ENCODE data around the gene TTLL6. TPM values are rescaled to one million over a fixed set of nuclear protein-coding genes. Genes with fewer than 3 reads are reported as not detected.

The TTLL6 gene
- total RNA-seq (2021), result 1.1 and 2.4 TPM in 2 replicates
- long read RNA-seq, partial matches to known transcripts, result 2 of 3 reads
- long read RNA-seq, other reads (novel, unspliced or antisense), result 1 of 3 reads

DNA sequence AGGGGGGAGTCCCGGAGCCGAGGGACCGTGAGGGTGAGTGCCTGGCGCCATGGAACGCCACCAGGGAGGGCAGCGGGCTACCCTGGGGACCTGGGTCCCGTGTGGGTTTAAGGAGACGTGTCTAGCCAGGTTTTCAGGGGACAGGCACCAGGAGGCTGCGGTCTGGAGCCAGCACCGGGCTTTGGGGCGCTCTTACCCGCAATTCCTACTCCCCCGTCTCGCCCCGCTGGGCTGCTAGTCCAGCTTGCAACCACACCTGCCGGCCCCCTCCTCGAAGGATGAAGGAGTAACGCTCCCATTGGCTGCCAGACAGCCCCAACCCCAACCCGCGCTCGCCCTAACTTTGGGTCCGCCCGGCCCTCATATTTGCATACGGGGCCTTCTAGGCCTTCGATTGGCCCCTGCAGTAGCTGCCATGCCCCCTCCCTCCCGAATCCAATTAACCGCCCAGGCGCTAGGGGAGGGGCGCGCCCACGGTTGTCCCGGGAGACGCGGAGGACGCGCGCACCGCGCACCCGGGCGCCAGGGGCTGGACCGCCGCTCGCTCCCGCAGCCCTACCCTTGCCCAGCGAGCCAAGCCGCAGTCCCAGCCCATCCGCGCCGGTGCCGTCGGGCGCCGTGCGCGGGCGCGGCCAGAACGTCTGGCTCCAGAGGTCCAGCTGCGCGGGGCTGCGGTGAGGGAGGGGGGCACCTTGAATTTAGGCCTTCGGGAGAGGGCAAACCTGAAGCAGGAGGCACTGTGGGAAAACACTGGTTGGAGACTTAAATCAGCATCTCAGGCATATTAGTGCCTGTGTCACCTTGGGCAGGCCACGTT is at the start of gene TTLL6:
TSS of gene TTLL6 (minus strand) at position 456 of the 817 bp plus-strand sequence. CDS start at position 299, 157 bp downstream.
- Histone ChIP-seq H3K27ac (ENCODE audit: insufficient read length, low read depth, low read length) (no peak within 1 kb of the TSS), H3K79me2 (ENCODE audit: insufficient read depth, low read length) (no peaks in the 10 kb centered on the region), H2BK120ac (ENCODE audit: low read depth, low read length, poor library complexity, severe bottlenecking) (no peak within 1 kb of the TSS), H4K5ac (ENCODE audit: insufficient read length, low read depth, low read length) (peak within 1 kb of the TSS; percentile 18), H4K8ac (replicated peaks; ENCODE audit: insufficient read length, low read depth, low read length) (no peak within 1 kb of the TSS), H3K9ac (ENCODE audit: extremely low read depth, insufficient read length, low read length) (peak within 1 kb of the TSS; percentile 17), H2AFZ (ENCODE audit: low read length) (no peak within 1 kb of the TSS), H2BK15ac (ENCODE audit: low read depth, low read length) (no peak within 1 kb of the TSS), H2BK20ac (ENCODE audit: low read depth, low read length, poor library complexity, severe bottlenecking) (no peak within 1 kb of the TSS), H3K23me2 (ENCODE audit: insufficient read length, low read depth, low read length, poor library complexity, severe bottlenecking) (no peaks in the 10 kb centered on the region), H2BK12ac (ENCODE audit: insufficient read length, low read depth, low read length) (no peak within 1 kb of the TSS), H3K9me3 (ENCODE audit: control insufficient read depth, low read depth, low read length) (no peaks in the 10 kb centered on the region), H3T11ph (ENCODE audit: low read length) (no peak within 1 kb of the TSS), H2BK5ac (ENCODE audit: insufficient read length, low read length) (no peak within 1 kb of the TSS), H3K79me1 (ENCODE audit: insufficient read depth, low read depth, low read length, poor library complexity, severe bottlenecking) (no peaks in the 10 kb centered on the region), H3K4ac (ENCODE audit: low read depth, low read length) (no peak within 1 kb of the TSS), H3K4me2 (ENCODE audit: insufficient read depth, insufficient read length, low read length) (peak within 1 kb of the TSS; percentile 66), H3K18ac (ENCODE audit: insufficient read length, low read depth, low read length) (peak within 1 kb of the TSS; percentile 66), H3K14ac (ENCODE audit: insufficient read depth, low read length) (no peak within 1 kb of the TSS; the same call in 1 of the 2 replicates), H4K91ac (ENCODE audit: insufficient read length, low read depth, low read length) (no peak within 1 kb of the TSS), H3K23ac (ENCODE audit: insufficient read length, low read depth, low read length) (no peak within 1 kb of the TSS), H3K56ac (ENCODE audit: insufficient read length, low read depth, low read length) (no peak within 1 kb of the TSS), H3K27me3 (ENCODE audit: insufficient read depth, low read length) (no peaks in the 10 kb centered on the region), H3K4me1 (ENCODE audit: insufficient read depth, low read length) (peaks cover 9% of the 10 kb centered on the region), H4K20me1 (ENCODE audit: control insufficient read depth, insufficient read depth, insufficient read length) (no peaks in the 10 kb centered on the region), H2AK5ac (ENCODE audit: insufficient read length, low read length) (no peak within 1 kb of the TSS)
- Mint-ChIP-seq H3K4me3 (peak within 1 kb of the TSS; percentile 78 to 98), H3K27me3 (ENCODE audit: low read depth) (peaks cover 27% of the 10 kb centered on the region), H3K27ac (peak within 1 kb of the TSS; percentile 54 to 98 (median 96); a peak in 6 of 7 replicates), H3K9me3 (no peaks in the 10 kb centered on the region), H3K36me3 (ENCODE audit: insufficient read depth in 1 of 3, low read depth in 3 of 3) (peaks cover 0 to 2% (median 0%) of the 10 kb centered on the region in 3 experiments; a peak in 1 of 7 replicates), H3K4me1 (peaks cover 29 to 43% of the 10 kb centered on the region in 2 experiments)
- TF ChIP-seq, protein P1, sequence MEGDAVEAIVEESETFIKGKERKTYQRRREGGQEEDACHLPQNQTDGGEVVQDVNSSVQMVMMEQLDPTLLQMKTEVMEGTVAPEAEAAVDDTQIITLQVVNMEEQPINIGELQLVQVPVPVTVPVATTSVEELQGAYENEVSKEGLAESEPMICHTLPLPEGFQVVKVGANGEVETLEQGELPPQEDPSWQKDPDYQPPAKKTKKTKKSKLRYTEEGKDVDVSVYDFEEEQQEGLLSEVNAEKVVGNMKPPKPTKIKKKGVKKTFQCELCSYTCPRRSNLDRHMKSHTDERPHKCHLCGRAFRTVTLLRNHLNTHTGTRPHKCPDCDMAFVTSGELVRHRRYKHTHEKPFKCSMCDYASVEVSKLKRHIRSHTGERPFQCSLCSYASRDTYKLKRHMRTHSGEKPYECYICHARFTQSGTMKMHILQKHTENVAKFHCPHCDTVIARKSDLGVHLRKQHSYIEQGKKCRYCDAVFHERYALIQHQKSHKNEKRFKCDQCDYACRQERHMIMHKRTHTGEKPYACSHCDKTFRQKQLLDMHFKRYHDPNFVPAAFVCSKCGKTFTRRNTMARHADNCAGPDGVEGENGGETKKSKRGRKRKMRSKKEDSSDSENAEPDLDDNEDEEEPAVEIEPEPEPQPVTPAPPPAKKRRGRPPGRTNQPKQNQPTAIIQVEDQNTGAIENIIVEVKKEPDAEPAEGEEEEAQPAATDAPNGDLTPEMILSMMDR (conservative IDR thresholded peaks at IDR 0.05), result no peak
- WGBS (ENCODE audit: extremely low coverage, insufficient read length, low lambda C conversion rate), result no CpG with 5 or more reads among the region's 64 CpGs
- DNase-seq, result peak; percentile 99

Data from H9 (cell line).